A549 treated with AZD9567 at 1 μM for 4 hours (cell line): Measurements from ENCODE around the gene CFAP68. TPM values are rescaled to one million over a fixed set of nuclear protein-coding genes. Genes with fewer than 3 reads are reported as not detected.

Experiments
- total RNA-seq: library from RNA; stranded (reverse); fragments of 200-300 nt; extraction: Qiagen RNA extraction; gene quantifications from 5 replicates; pipeline ENCODE4 v1.2.3, GENCODE V29; 2022; ENCODE audit not compliant: insufficient read depth

Gene CFAP68
- total RNA-seq: 32.7 to 44.9 TPM (median 33.4 TPM) in 5 replicates

GRCh38 chr11:111878849-111879636 is at the start of gene CFAP68, which contains the start of gene FDXACB1:
TSS of gene CFAP68 (plus strand) at chr11:111879541. CDS start at chr11:111879561, 20 bp downstream.
TSS of gene FDXACB1 (minus strand) at chr11:111879165. CDS start at chr11:111879132, 33 bp downstream.

DNA sequence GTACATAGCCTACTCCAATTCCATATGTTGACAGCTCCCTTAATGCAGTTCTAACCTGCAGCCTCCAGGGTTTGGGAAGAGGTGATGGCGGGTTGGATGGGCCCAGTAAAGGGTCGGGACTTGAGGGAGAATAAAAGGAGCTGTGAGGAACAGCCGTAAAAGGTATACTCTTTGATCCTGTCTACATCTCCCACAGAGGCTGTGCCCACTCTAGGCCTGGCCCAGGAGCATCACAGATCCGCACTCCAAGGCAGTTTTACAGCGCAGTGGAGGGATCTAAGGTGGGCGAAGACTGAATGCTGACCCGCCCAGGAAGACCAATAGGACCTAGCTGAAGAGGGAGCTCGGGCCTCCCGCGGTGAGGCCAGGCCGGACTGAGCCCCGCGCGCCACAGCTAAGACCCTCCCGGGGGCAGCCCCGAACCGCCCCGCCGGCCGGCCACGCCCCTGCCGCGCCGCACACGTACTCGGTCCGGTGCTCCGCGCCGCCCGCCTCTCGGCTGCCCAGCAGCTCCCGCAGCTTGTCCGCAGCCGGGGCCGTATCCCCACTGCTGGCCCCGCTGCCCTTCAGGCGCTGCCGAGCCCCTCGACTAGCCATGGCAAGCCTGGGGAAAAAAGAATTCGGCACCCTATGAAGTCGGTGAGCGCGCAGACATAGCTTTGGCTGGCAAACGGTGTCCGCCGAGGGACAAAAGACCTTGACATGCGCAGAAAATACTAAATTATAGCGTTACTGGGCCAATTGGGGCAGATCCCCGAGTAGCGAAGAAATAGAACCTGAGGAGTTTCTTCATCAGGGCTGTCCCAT is 8.3 kb upstream of the CFAP68 start, which contains the start of gene ALG9:
Gene ALG9, minus strand, starts transcription at position 696 of the 807 bp plus-strand sequence. Its CDS starts 99 bp downstream, at position 597.

DNA sequence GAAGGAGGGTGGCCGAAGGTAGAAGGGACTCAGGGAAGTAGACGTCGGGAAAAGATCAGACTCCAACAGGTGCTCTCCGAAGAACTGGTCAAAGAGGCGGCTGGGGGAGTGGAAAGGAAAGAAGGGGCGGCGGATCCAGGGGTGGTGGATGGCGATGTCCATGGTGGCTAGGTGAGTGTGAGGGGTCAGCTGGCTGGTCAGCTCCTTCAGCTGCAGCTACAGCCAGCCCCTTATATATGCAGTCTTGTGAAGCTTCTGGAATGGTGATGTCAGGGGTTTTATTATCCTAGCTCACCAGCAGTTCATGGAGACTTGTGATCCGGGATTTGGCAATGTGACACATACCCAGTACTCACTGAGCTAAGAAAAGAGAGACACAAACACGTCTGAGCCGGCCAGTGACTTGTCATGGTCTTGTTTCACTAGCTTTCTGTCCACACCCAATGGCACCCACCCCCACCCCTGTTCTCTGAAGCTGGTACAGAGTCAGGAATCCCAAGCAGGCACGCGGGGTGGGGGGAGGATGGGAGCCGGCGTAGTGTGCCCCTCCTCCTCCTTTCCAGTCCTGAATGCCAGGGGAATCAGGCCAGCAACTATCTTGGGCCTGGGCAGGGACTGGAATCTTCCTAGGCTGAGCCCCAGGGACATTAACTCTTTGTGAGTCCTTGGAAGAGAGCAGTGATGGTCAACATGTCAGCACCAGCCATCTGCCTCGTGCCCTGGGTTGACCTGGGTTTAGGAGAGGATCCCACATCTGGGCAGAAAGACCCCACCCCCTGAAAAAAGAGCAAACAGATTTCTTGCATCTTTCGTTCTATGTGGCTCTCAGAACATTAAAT is 32.4 kb downstream of the CFAP68 start, which contains the start of gene CRYAB:
Gene CRYAB, minus strand, starts transcription at position 208 of the 839 bp plus-strand sequence. Its CDS starts 46 bp downstream, at position 162.

GRCh38 chr11:111912535-111912934 is 33.2 kb downstream of the CFAP68 start, which contains the start of gene HSPB2:
TSS of gene HSPB2 (plus strand) at chr11:111912734. CDS start at chr11:111912830, 96 bp downstream.

DNA sequence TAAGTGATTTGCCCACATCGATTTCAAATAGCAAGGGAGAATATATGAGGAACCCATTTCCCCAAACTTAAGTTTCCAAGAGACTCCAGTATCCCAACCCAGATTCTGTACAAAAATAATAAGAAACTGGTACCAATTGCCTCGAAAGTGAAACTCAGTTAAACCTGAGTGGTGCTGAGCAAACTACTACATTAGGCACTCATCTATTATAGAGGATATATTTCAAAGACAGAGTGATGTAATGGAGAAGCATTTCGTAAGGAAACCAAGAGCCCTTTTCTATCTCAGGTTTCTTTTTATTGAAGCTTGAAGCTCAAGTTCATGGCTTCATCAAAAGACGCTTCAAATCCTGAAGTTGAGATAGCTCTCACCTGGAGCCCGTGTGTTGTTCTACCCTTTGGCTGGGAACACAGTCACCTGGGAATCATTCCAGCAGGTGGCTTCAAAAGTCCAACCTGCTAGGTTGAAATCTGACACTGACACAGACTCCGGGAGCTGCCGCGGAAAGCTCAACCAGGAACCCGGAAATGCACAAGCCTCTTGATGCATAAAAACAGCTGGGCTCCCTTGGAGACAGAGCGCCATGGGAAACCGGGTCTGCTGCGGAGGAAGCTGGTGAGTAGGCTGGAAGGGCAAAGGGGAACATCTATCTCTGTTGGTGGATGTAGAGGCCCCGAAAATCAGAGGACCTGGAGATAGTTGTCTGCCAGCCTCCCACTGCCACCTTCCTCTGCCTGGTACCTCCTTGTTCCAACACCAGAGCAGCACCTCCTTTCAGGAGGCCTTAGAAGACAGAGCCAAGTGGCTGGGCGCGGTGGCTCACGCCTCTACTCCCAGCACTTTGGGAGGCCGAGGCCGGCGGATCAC is 39.3 kb downstream of the CFAP68 start, which contains the start of gene C11orf52:
Gene C11orf52, plus strand, starts transcription at position 524 of the 867 bp plus-strand sequence. Its CDS starts 60 bp downstream, at position 584.

Other genes starting within 250 kb of the CFAP68 start
- 15.1 to 19.7 TPM (median 19.0 TPM) in 5 replicates for gene PPP2R1B, start 113.2 kb upstream of the CFAP68 start, total RNA-seq
- 18.2 to 24.2 TPM (median 19.5 TPM) in 5 replicates for gene ALG9, start 8.0 kb upstream of the CFAP68 start, total RNA-seq
- 0.93 to 1.6 TPM (median 1.4 TPM) in 5 replicates for gene FDXACB1, start 376 bp upstream of the CFAP68 start, total RNA-seq
- gene CRYAB, start 32.2 kb downstream of the CFAP68 start, total RNA-seq: 8.2 to 17.3 TPM (median 9.8 TPM) in 5 replicates
- gene HSPB2, start 33.2 kb downstream of the CFAP68 start, total RNA-seq: not detected in 5 replicates
- 0.07 to 0.21 TPM in 2 of 5 replicates, not detected in the others for gene C11orf52, start 39.4 kb downstream of the CFAP68 start, total RNA-seq
- gene DIXDC1, start 57.8 kb downstream of the CFAP68 start, total RNA-seq: 4.7 to 9.1 TPM (median 7.5 TPM) in 5 replicates
- 23.9 to 42.9 TPM (median 28.8 TPM) in 5 replicates for gene DLAT, start 145.9 kb downstream of the CFAP68 start, total RNA-seq
- gene PIH1D2, start 194.5 kb downstream of the CFAP68 start, total RNA-seq: 0.65 to 6.6 TPM (median 1.2 TPM) in 5 replicates
- gene NKAPD1, start 194.8 kb downstream of the CFAP68 start, total RNA-seq: 11.7 to 14.1 TPM (median 12.7 TPM) in 5 replicates
- 67.5 to 74.4 TPM (median 72.4 TPM) in 5 replicates for gene TIMM8B, start 207.2 kb downstream of the CFAP68 start, total RNA-seq
- 67.2 to 103 TPM (median 70.1 TPM) in 5 replicates for gene SDHD, start 207.3 kb downstream of the CFAP68 start, total RNA-seq